HG03457 (cell line): Measurements from ENCODE around the gene SGO2.
"Not testable (repeated sequence)": the region's sequence is repeated elsewhere in the genome, so short reads cannot be mapped to it uniquely, and the experiment has no call there.

Experiments used
- ATAC-seq: cut with Tn5 transposase; IDR thresholded peaks from one replicate; pipeline ENCODE4 v1.9.1; 2021; ENCODE audit warnings: moderate number of reproducible peaks; ENCODE audit not compliant: unreplicated experiment

SGO2 gene

GRCh38 chr2:200592406-200593075 lies 66.5 kb downstream of the SGO2 start:
- ATAC-seq, result no peak

GRCh38 chr2:200593905-200594304 lies 67.9 kb downstream of the SGO2 start:
- ATAC-seq, result no peak

DNA sequence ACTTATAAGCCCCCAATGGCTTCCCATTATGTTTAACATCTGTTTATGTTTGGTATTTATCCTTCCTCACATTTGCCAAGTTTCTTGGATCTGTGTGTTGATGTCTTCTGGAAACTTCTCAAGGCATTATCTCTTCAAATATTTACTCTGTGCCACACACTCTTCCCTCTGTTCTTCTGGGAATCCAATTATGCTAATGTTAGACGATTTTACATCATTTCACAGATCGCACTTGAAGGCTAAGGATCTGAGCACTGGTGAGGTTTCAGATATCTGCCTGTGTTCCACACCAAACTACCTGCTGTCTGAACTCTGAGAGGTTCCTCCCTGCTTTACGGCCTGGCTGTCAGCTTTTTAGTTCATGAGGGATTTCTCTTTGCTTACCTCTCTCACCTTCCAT lies 69.9 kb downstream of the SGO2 start:
- no peak for ATAC-seq

- ATAC-seq, result no peak
Measured at GRCh38 chr2:200596774-200597570, 71.0 kb downstream of the SGO2 start.

GRCh38 chr2:200599206-200599605 lies 73.2 kb downstream of the SGO2 start:
- ATAC-seq, result no peak

DNA sequence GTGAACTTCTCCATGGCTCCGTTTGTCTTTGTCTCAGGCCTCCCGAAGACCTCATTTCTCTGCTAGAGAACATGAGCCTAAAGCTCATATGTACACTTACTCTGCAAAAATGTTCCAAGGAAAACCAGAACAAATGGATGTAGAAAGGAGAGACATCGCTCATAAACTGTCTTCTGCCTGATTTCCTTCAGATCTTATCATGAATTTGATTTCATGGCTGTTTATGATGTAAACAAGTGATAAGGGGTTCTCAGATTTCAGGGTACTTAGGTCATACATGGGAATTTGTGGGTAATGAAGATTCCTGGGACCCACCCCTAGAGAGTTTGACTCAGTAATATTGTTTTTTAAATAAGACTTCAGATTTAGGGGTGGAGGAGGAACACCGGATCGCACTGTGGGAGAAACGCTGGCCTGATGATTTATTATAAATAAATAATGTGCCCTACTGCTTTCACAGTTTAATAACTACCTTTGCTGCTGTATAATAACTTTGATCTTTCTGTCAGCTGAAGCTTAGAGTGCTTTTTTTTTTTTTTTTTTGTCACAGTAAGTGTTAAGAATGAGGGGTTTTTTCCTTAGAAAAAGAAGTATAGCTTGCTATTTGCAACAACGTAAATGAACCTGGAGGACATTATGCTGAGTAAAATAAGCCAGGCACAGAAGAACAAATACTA lies 74.7 kb downstream of the SGO2 start:
- no peak for ATAC-seq

- ATAC-seq, result no peak
Measured at GRCh38 chr2:200602584-200602983, 76.6 kb downstream of the SGO2 start.

- no peak for ATAC-seq
Measured at GRCh38 chr2:200603972-200604371, 78.0 kb downstream of the SGO2 start.

DNA sequence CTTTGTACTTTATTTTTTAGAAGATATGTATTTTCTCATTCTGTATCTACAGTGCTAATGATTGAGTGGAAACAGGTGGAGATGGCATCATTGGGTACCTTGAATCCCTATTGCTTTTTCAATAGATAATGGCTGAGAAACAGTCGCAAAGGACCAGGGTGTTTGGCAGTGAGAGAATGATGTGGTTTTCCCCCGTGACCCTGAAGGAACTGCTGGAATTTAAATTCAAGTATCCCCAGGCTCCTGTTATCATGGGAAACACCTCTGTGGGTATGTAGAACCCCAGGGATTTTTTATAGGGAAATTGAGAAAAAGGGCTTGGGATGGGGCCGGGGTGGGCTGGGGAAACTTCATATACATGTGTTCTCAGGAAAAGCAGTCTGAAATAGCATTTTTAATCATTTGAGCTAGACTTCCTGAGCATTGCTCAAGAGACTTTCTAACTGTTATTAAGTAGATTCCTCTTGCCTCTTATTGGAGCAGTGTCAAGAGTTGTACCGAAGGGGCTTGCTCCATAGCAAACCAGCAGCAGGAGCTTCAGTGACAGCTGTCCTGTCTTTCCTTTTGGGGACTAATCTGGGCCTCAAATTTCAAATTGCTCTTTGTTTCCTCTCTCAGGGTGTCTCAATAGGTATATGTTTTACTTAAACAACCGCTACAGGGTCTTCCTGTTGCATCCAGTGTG lies 78.7 kb downstream of the SGO2 start:
- no peak for ATAC-seq

GRCh38 chr2:200608341-200609027 lies 82.5 kb downstream of the SGO2 start:
- ATAC-seq, result no peak

- no peak for ATAC-seq
Measured at GRCh38 chr2:200609028-200609614, 83.1 kb downstream of the SGO2 start.

DNA sequence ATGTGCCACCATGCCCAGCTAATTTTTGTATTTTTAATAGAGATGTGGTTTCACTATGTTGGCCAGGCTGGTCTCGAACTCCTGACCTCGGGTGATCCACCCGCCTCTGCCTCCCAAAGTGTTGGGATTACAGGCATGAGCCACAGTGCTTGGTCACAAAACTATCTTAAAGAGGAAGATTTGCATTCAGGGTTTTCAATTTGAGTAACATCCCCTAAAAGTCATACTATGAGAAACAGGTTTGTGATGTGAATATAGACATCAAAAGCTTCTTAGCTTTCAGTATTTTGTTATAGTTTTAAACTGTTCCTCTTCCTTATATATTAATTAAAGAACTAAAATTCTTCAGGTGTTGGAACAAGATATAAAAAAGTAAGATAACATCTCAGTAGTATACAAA lies 84.2 kb downstream of the SGO2 start:
- not testable (repeated sequence) for ATAC-seq

DNA sequence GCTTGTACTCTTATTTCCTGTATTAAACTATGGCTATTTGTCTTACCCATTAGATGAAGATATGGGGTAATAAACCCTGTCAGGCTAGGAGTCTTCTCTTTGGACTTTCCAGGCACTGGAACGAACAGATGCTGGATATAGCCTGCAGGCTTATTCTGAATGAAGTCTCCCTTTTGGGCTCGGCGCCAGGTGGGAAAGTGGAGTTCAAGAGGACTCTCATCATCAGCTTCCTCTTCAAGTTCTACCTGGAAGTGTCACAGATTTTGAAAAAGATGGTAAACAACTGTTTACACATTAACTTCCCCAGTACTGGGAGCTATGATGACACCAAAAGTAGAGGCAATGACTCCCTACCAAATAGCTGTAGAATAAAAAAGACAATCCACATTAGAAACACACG lies 87.7 kb downstream of the SGO2 start:
- no peak for ATAC-seq

DNA sequence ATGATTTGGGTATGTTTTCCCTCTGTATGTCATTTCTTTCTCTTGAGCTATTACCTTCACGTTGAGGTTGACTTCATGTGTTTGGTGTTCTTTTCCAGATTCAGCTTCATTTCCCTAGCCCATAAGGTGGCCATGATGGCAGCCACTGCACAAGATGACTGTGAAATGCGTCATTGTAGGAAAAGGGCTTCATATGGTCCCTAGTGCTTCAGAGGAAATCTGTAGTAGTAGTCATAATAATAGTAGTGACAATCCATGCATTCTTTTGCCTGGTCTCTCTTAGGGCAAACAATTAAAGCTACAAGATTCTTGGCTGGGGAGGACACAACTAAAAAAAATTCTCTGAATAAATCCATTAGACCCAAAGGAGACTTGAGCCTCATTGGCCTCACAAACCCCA lies 88.2 kb downstream of the SGO2 start:
- ATAC-seq, result no peak

DNA sequence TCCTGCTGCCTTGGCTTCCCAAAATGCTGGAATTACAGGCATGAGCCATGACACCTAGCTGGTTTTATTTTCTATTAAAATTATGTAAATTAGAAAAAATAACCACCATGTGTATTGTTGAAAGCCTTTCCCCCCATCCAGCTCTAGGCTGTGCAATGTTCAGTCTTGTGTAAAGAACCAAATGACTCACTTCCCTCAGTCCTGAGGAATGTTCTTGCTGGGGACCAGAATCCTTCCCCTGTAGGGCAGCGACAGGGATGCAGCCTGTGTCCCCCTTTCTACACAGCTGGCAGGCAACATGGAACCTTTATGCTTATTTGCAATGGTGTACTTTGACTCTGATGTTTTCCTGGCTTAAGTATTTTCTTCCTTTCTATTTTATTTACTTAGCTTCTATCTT lies 89.2 kb downstream of the SGO2 start:
- no peak for ATAC-seq

DNA sequence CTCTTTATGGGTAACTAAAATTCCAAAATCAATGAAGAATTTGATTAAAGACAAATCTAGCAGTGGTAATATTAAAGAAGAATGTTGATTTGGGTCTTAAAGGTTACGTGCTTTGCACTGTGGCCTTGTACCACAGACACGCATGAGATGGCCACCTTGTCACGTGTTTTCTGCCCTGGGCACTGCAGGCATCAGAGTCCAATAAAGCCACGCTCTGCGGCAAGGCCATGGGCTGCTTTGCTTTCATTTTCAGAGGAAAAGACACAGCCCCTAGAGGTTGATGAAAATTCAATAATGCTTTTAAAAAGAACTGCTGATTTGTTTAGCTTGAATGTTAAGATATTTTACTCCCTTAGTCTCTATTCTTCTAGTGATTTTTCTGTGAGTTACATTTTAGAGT lies 90.2 kb downstream of the SGO2 start:
- ATAC-seq, result no peak

GRCh38 chr2:200616656-200617055 lies 90.6 kb downstream of the SGO2 start:
- ATAC-seq, result no peak

DNA sequence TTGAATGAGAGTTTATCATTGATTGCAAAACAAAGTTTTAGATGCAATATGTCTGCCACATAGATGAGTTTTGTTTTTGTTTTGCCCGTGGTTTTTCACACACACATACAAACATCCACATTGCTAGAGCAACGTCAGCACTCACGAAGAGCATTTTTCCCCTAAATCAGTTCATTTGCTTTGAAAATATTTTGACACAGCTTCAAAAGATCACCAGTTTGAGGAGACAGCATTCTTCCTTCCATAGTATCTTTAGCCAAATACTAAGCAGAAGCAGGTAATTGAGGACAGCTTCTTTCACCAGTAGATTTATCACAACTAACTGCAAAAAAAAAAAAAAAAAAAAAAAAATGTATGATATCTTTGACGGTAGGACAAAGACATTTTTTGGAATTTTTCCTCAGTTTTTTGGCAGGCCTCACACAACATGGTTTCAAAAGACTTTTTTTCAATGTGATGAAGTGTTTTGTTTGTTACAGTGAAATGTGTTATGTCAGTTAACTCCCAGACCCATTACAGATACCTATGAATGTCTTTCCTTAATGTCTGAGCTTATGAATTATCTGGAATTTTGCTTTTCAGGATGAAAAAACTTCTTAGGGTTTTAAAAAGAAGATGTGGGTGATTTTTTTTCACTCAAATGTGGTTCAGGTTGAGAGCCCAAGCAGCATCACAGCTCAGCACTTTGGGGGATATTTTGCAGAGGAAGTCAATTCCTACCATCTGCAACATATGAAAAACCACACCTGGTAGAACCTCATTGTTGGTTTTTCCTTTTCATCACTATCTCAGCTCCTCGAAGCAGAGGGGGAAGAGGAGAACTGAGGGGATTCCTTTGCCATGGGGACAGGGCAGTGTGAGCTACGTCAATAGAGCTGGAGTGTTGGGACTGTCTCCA lies 91.4 kb downstream of the SGO2 start:
- no peak for ATAC-seq

DNA sequence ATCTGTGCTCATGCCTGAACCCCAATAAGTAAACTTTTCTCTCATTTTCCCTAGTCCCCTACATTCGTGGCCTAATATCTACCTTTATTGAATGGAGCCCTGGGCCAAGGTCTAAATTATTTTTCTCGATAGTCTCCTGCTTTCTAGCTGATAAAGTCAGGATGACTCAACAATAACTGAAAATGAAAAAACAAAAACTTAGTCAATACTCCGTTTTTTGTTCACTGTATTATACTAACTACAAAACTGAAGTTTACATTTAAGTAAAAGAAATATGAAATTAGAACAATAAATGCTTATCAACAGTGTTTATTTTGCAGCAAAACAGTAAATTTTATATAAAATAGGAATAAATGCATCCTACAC lies 92.0 kb downstream of the SGO2 start:
- ATAC-seq, result no peak
